Measurements from ENCODE around the gene GP2.

GP2 gene

DNA sequence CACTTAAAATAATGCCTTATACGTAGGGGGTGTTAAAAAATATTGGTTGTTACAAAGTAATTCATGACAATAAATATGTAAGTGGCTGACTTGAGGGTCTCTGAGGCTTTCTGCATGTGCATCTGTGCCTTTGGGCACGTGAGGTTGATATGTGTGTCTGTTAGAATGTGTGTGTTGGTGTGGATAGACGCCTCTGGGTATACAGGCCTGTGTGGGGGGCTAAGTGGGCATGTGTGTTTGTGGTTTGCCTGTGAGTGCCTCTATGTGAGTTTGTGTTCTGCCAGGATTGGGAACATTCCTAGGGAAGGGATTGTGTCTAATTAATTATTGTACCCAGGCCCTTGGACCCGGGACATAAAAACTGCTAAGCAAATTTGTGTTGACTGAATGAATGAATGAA is 19.0 kb downstream of the GP2 start:
- no peak for TF ChIP-seq HDGF (IDR thresholded peaks at IDR 0.05; ENCODE audit: borderline replicate concordance)
- no peak for TF ChIP-seq SP1 (IDR thresholded peaks at IDR 0.05)
- TF ChIP-seq, protein P1, sequence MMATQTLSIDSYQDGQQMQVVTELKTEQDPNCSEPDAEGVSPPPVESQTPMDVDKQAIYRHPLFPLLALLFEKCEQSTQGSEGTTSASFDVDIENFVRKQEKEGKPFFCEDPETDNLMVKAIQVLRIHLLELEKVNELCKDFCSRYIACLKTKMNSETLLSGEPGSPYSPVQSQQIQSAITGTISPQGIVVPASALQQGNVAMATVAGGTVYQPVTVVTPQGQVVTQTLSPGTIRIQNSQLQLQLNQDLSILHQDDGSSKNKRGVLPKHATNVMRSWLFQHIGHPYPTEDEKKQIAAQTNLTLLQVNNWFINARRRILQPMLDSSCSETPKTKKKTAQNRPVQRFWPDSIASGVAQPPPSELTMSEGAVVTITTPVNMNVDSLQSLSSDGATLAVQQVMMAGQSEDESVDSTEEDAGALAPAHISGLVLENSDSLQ (IDR thresholded peaks at IDR 0.05): no peak
- TF ChIP-seq NFRKB (IDR thresholded peaks at IDR 0.05): no peak
- no peak for TF ChIP-seq ZNF384 (IDR thresholded peaks at IDR 0.05)
- TF ChIP-seq L3MBTL2 (conservative IDR thresholded peaks at IDR 0.05): no peak
- TF ChIP-seq LEF1 (IDR thresholded peaks at IDR 0.05; ENCODE audit: borderline replicate concordance): no peak
- no peak for TF ChIP-seq FOXM1 (IDR thresholded peaks at IDR 0.05; ENCODE audit: borderline replicate concordance)
- TF ChIP-seq ELF4 (IDR thresholded peaks at IDR 0.05): no peak
- no peak for TF ChIP-seq FOXA1 (IDR thresholded peaks at IDR 0.05)
- TF ChIP-seq CTBP1 (IDR thresholded peaks at IDR 0.05; ENCODE audit: borderline replicate concordance): no peak
- no peak for TF ChIP-seq FOXK2 (IDR thresholded peaks at IDR 0.05)
- no peak for TF ChIP-seq SUZ12 (IDR thresholded peaks at IDR 0.05)
- CTCF ChIA-PET: no interaction called here
- DNase-seq (ENCODE audit: extremely low spot score): no peak
- POLR2A ChIA-PET: no interaction called here

DNA sequence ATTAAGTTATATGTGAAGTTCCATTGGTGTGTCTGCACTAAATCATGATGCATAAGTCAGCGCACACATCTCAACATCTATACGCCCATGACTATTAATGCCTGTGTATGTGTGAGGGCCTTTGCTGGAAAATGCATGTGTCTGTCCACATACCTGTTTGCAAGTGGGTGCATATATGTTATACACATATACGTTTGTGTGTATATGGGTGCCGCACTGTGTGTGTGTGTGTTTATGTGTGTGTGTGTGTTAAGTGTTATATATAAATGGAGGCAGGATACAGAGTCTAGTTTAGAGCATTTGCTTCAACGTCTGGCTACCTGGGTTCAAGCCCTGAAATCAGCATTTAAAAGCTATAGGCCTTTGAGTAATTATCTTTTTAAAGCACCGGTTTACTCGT is 19.5 kb downstream of the GP2 start:
- TF ChIP-seq BHLHE40 (IDR thresholded peaks at IDR 0.05; ENCODE audit: borderline replicate concordance) (no peak), CTBP1 (IDR thresholded peaks at IDR 0.05; ENCODE audit: borderline replicate concordance) (no peak), LEF1 (IDR thresholded peaks at IDR 0.05; ENCODE audit: borderline replicate concordance) (no peak), NFRKB (IDR thresholded peaks at IDR 0.05) (no peak), HDGF (IDR thresholded peaks at IDR 0.05; ENCODE audit: borderline replicate concordance) (no peak), ZNF384 (IDR thresholded peaks at IDR 0.05) (no peak), FOXM1 (IDR thresholded peaks at IDR 0.05; ENCODE audit: borderline replicate concordance) (no peak), L3MBTL2 (conservative IDR thresholded peaks at IDR 0.05) (no peak), TARDBP (IDR thresholded peaks at IDR 0.05) (no peak), FOXA1 (IDR thresholded peaks at IDR 0.05) (no peak)
- POLR2A ChIA-PET: no interaction called here
- CTCF ChIA-PET: no interaction called here
- DNase-seq (ENCODE audit: extremely low spot score): no peak

DNA sequence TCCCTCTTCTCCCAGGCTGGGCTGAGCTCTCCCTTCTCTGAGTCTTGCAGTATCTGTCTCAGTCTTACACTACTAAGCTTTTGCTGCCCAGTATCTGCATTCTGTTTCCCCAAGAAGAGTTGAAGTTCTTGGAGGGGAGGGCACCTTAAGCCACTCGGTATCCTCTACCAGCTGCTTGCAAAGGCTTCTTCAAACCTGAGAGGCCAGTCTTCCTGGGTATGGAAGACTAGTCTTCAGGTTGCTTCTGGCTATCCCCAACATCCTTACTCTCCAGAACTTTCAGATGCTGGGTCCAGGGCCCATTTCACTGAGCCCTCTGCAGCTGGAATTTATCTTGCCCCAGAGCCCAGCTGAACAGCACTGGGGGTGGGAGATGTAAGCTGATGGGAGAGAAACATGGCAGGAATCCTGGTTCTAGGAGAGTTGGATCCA is 20.1 kb downstream of the GP2 start:
- TF ChIP-seq FOXM1 (IDR thresholded peaks at IDR 0.05; ENCODE audit: borderline replicate concordance): no peak
- no peak for TF ChIP-seq LEF1 (IDR thresholded peaks at IDR 0.05; ENCODE audit: borderline replicate concordance)
- no peak for TF ChIP-seq ZNF384 (IDR thresholded peaks at IDR 0.05)
- no peak for TF ChIP-seq SUZ12 (IDR thresholded peaks at IDR 0.05)
- no peak for TF ChIP-seq TARDBP (IDR thresholded peaks at IDR 0.05)
- no peak for TF ChIP-seq NFRKB (IDR thresholded peaks at IDR 0.05)
- TF ChIP-seq SP1 (IDR thresholded peaks at IDR 0.05): no peak
- TF ChIP-seq FOXK2 (IDR thresholded peaks at IDR 0.05): no peak
- CTCF ChIA-PET: no interaction called here
- no peak for DNase-seq (ENCODE audit: extremely low spot score)
- POLR2A ChIA-PET: no interaction called here

DNA sequence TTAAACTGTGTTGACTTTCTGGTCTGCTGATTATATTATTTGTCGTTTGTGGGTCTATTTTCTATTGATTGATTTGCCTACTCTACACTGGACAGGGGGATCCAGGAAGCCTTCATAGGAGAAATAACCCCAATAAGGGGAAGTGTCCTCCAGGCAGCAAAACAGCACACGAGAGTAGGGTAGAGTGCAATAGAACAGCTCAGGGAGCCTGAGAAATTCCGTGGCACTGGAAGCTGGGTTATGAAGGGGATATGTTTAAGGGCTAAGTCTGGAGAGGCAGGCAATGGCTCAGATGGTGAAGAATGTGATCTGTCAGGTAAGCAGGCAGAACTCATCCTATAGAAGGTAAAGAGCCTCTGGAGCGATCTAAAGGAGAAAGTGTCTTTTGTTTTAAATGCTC is 20.9 kb downstream of the GP2 start:
- TF ChIP-seq FOXA1 (IDR thresholded peaks at IDR 0.05) (no peak), NFRKB (IDR thresholded peaks at IDR 0.05) (no peak), TARDBP (IDR thresholded peaks at IDR 0.05) (no peak), LEF1 (IDR thresholded peaks at IDR 0.05; ENCODE audit: borderline replicate concordance) (no peak), L3MBTL2 (conservative IDR thresholded peaks at IDR 0.05) (no peak), FOXK2 (IDR thresholded peaks at IDR 0.05) (no peak), BHLHE40 (IDR thresholded peaks at IDR 0.05; ENCODE audit: borderline replicate concordance) (no peak), ELF4 (IDR thresholded peaks at IDR 0.05) (no peak), HDGF (IDR thresholded peaks at IDR 0.05; ENCODE audit: borderline replicate concordance) (no peak), SUZ12 (IDR thresholded peaks at IDR 0.05) (no peak), ARNT (IDR thresholded peaks at IDR 0.05) (no peak), CTBP1 (IDR thresholded peaks at IDR 0.05; ENCODE audit: borderline replicate concordance) (no peak), SP1 (IDR thresholded peaks at IDR 0.05) (no peak), ZNF384 (IDR thresholded peaks at IDR 0.05) (no peak), FOXM1 (IDR thresholded peaks at IDR 0.05; ENCODE audit: borderline replicate concordance) (no peak)
- TF ChIP-seq, protein P1 (IDR thresholded peaks at IDR 0.05): no peak
- ChIA-PET CTCF (interaction anchor here (1.1 kb wide), 1 partner anchor 399 kb away, joined by 3 read pairs; no protein-coding TSS in a partner anchor), POLR2A (no interaction called here)
- no peak for DNase-seq (ENCODE audit: extremely low spot score)

DNA sequence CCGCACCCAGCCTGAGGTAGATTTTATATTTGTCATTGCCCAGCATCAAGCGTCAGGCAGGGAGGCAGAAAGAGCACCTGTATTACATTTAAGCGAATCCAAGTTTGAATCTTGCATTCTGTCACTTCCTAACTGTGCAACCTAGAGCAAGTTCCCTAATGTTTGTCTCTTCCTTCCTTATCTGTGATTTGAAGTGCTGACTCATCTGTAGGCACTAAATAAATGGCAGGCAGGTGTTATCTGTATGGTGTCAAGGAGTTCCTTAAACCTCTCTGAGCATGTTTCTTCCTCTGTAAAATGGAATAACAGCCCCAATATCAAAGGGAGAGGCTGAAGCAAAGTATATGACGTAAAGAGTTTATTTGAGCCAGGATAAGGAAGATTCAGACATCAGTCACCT is 24.3 kb downstream of the GP2 start:
- TF ChIP-seq FOXA1 (IDR thresholded peaks at IDR 0.05) (no peak), L3MBTL2 (conservative IDR thresholded peaks at IDR 0.05) (no peak), CTBP1 (IDR thresholded peaks at IDR 0.05; ENCODE audit: borderline replicate concordance) (no peak), SP1 (IDR thresholded peaks at IDR 0.05) (no peak), LEF1 (IDR thresholded peaks at IDR 0.05; ENCODE audit: borderline replicate concordance) (no peak), ARNT (IDR thresholded peaks at IDR 0.05) (no peak), BHLHE40 (IDR thresholded peaks at IDR 0.05; ENCODE audit: borderline replicate concordance) (no peak), TARDBP (IDR thresholded peaks at IDR 0.05) (no peak), SUZ12 (IDR thresholded peaks at IDR 0.05) (no peak), ZNF384 (IDR thresholded peaks at IDR 0.05) (no peak), ELF4 (IDR thresholded peaks at IDR 0.05) (no peak), HDGF (IDR thresholded peaks at IDR 0.05; ENCODE audit: borderline replicate concordance) (no peak), FOXM1 (IDR thresholded peaks at IDR 0.05; ENCODE audit: borderline replicate concordance) (no peak)
- TF ChIP-seq, protein P1 (IDR thresholded peaks at IDR 0.05): no peak
- DNase-seq (ENCODE audit: extremely low spot score): no peak
- POLR2A ChIA-PET: no interaction called here
- CTCF ChIA-PET: no interaction called here

DNA sequence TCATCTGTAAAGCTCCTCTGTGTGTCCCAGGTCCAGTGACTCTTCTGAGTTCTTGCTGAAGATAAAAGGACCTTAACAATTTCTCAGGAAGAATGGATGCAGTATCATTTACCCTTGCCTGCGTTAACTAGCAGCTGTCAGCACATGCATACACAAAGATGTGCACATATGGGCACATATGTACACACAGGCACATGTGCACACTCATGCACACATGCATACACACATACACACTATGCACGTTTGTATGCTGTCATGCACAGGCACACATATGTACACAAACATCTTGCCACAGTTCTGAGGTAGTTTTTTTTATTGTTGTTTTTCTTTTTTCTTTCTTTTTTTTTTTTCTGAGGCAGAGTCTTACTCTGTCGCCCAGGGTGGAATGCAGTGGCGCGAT is 24.9 kb downstream of the GP2 start:
- ChIA-PET CTCF (no interaction called here), POLR2A (no interaction called here)
- no peak for TF ChIP-seq FOXK2 (IDR thresholded peaks at IDR 0.05)
- no peak for TF ChIP-seq FOXM1 (IDR thresholded peaks at IDR 0.05; ENCODE audit: borderline replicate concordance)
- no peak for TF ChIP-seq BHLHE40 (IDR thresholded peaks at IDR 0.05; ENCODE audit: borderline replicate concordance)
- TF ChIP-seq NFRKB (IDR thresholded peaks at IDR 0.05): no peak
- TF ChIP-seq SUZ12 (IDR thresholded peaks at IDR 0.05): no peak
- no peak for TF ChIP-seq FOXA1 (IDR thresholded peaks at IDR 0.05)
- DNase-seq (ENCODE audit: extremely low spot score): no peak

Measured in HEK293T (cell line).